ENCODE measurements around the gene C16orf96.

DNA sequence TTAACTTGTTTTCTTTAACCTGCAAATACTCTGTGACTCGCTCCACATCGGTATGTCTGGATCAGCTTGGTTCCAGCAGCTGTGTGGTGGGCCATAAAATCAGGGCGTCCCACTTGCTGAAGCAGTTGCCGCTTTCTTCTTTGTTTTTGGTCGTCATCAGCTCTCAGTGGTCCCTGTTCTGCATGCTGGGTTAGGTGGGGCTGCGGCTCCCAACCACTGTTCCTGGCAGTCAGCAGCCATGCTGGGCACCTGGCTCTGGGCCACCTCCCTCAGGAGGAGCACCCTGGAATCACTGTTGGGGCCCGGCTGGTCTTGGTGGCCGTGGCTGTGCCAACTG is 91.5 kb downstream of the C16orf96 start:
- no peak for TF ChIP-seq FOXK1 (CRISPR knock-in tag; IDR thresholded peaks at IDR 0.05)
- TF ChIP-seq, protein P1, sequence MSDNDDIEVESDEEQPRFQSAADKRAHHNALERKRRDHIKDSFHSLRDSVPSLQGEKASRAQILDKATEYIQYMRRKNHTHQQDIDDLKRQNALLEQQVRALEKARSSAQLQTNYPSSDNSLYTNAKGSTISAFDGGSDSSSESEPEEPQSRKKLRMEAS (CRISPR knock-in tag; IDR thresholded peaks at IDR 0.05): no peak
- no peak for TF ChIP-seq ZNF317 (CRISPR knock-in tag; IDR thresholded peaks at IDR 0.05; ENCODE audit: borderline replicate concordance, low read depth)
- TF ChIP-seq JUN (CRISPR knock-in tag; IDR thresholded peaks at IDR 0.05): no peak
- TF ChIP-seq, protein P2, sequence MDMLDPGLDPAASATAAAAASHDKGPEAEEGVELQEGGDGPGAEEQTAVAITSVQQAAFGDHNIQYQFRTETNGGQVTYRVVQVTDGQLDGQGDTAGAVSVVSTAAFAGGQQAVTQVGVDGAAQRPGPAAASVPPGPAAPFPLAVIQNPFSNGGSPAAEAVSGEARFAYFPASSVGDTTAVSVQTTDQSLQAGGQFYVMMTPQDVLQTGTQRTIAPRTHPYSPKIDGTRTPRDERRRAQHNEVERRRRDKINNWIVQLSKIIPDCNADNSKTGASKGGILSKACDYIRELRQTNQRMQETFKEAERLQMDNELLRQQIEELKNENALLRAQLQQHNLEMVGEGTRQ (CRISPR knock-in tag; IDR thresholded peaks at IDR 0.05): no peak
- TF ChIP-seq, protein P3, sequence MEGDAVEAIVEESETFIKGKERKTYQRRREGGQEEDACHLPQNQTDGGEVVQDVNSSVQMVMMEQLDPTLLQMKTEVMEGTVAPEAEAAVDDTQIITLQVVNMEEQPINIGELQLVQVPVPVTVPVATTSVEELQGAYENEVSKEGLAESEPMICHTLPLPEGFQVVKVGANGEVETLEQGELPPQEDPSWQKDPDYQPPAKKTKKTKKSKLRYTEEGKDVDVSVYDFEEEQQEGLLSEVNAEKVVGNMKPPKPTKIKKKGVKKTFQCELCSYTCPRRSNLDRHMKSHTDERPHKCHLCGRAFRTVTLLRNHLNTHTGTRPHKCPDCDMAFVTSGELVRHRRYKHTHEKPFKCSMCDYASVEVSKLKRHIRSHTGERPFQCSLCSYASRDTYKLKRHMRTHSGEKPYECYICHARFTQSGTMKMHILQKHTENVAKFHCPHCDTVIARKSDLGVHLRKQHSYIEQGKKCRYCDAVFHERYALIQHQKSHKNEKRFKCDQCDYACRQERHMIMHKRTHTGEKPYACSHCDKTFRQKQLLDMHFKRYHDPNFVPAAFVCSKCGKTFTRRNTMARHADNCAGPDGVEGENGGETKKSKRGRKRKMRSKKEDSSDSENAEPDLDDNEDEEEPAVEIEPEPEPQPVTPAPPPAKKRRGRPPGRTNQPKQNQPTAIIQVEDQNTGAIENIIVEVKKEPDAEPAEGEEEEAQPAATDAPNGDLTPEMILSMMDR (IDR thresholded peaks at IDR 0.05): no peak
- no peak for TF ChIP-seq ZNF416 (CRISPR knock-in tag; IDR thresholded peaks at IDR 0.05)
- TF ChIP-seq NFE2L1 (CRISPR knock-in tag; IDR thresholded peaks at IDR 0.05): no peak
- TF ChIP-seq, protein P4, sequence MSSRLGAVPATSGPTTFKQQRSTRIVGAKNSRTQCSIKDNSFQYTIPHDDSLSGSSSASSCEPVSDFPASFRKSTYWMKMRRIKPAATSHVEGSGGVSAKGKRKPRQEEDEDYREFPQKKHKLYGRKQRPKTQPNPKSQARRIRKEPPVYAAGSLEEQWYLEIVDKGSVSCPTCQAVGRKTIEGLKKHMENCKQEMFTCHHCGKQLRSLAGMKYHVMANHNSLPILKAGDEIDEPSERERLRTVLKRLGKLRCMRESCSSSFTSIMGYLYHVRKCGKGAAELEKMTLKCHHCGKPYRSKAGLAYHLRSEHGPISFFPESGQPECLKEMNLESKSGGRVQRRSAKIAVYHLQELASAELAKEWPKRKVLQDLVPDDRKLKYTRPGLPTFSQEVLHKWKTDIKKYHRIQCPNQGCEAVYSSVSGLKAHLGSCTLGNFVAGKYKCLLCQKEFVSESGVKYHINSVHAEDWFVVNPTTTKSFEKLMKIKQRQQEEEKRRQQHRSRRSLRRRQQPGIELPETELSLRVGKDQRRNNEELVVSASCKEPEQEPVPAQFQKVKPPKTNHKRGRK (CRISPR knock-in tag; IDR thresholded peaks at IDR 0.05; ENCODE audit: borderline replicate concordance): no peak
- TF ChIP-seq, protein P5, sequence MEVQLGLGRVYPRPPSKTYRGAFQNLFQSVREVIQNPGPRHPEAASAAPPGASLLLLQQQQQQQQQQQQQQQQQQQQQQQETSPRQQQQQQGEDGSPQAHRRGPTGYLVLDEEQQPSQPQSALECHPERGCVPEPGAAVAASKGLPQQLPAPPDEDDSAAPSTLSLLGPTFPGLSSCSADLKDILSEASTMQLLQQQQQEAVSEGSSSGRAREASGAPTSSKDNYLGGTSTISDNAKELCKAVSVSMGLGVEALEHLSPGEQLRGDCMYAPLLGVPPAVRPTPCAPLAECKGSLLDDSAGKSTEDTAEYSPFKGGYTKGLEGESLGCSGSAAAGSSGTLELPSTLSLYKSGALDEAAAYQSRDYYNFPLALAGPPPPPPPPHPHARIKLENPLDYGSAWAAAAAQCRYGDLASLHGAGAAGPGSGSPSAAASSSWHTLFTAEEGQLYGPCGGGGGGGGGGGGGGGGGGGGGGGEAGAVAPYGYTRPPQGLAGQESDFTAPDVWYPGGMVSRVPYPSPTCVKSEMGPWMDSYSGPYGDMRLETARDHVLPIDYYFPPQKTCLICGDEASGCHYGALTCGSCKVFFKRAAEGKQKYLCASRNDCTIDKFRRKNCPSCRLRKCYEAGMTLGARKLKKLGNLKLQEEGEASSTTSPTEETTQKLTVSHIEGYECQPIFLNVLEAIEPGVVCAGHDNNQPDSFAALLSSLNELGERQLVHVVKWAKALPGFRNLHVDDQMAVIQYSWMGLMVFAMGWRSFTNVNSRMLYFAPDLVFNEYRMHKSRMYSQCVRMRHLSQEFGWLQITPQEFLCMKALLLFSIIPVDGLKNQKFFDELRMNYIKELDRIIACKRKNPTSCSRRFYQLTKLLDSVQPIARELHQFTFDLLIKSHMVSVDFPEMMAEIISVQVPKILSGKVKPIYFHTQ (CRISPR knock-in tag; IDR thresholded peaks at IDR 0.05): no peak
- no peak for TF ChIP-seq CBFB (CRISPR knock-in tag; IDR thresholded peaks at IDR 0.05; ENCODE audit: low read depth)
- TF ChIP-seq SMAD3 (CRISPR knock-in tag; IDR thresholded peaks at IDR 0.05; ENCODE audit: borderline replicate concordance): no peak

Data from WTC11 (cell line).